Breast epithelium (tissue), 3 donors: ENCODE data around the gene EGFLAM.

ENCODE experiments used
- CTCF ChIP-seq, 3 donors: fragments of 450-650 bp; IDR thresholded peaks; one replicate each; pipeline ENCODE4 v1.5.1; 2016 to 2017; ENCODE audit warnings: antibody characterized with exemption in 3 of 3, mild to moderate bottlenecking in 3 of 3, moderate library complexity in 3 of 3
- POLR2A ChIP-seq: fragments of 450-650 bp; IDR thresholded peaks from one replicate; pipeline ENCODE4 v1.6.1; 2016; ENCODE audit warnings: antibody characterized with exemption, mild to moderate bottlenecking, moderate library complexity
- POLR2AphosphoS5 ChIP-seq, 3 donors: sonication (generic); formaldehyde crosslinking; IDR thresholded peaks; one replicate each; pipeline ENCODE4 v1.6.1; 2017; ENCODE audit warnings: antibody characterized with exemption in 3 of 3

- TF ChIP-seq CTCF (IDR thresholded peaks at IDR 0.05) (no peak), POLR2A (no peak), POLR2AphosphoS5 (IDR thresholded peaks at IDR 0.05) (no peak)
These were observed 16.0 kb downstream of the EGFLAM start for GRCh38 chr5:38274370-38274769.
